ENCODE results near the gene SH3TC1.
A peak's percentile ranks its signal among the peaks of the same experiment; 100 is the strongest.

Gene SH3TC1

DNA sequence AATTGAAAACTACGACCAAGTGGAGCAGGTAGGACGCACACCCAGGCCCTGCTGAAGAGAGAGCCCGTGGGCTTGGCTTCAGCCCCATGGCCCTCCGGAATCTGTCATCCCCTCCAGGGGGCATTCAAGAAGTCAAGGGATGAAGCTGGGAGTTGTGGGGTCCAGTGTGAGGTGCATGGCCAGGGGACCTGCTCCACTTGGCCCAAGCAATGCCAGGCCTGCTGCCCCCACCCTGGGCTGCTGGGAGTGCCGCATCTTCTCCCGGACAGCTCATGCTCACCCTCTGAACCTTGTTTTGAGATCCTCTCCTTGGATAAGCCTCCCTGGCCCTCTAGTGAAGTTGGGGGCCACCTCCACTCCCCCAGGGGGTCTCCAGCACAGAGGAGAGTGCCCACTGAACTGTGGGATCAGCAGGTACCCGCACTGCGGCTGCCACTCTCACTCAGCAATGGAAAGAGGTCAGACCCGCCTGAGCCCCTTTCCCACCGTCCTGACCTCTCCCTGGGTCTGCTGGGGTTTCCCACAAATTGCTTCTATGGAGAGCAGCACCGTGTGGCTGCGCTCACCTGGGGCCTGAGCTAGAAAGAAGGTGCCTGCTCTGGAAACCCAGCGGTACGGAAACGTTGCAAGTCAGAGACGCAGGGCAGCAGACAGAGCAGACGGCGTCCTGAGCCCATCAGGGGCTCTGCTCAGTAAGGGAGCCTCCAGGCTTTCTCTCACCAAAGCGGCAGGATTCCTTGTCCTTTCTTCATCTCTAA is 35.5 kb upstream of the SH3TC1 start:
- DNase-seq (ENCODE audit: low read depth in 3 of 3): no peak

DNA sequence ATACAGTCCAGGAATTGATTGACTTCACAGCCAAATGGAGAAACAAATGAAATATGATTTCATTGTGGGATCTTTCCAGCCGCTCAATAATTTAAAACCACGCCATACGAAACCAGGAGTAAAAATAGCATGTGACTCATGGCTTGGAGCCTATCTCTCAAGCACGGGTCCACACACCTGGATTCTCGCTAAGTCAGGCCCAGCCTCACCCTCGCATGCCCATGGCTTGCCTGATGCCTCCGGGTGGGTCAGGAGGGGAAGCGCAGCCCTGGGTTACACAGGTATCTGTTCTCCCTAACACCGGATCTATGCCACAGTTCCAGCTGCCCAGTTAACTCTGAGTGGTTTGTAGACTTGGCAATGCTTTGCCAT is 34.9 kb upstream of the SH3TC1 start:
- DNase-seq (ENCODE audit: low read depth in 3 of 3): no peak

DNA sequence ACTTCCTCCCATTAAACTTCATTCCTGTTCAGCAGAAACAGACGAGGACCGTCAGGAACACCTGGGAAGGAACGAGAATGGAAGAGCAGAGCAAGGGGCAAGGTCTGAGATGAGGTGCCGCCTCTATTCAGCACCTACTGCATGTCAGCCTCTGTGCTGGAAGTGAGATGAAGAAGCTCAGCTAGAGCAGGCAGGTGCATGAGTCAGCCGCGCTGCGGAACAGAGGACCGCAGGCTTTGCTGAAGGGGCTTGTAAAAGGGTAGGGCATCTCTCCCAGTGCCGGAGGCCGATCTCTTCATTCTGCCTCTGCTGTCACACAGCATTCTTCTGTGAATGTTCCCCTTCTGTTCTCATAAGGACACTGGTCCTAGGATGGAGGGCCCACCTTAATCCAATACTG is 34.4 kb upstream of the SH3TC1 start:
- no peak for DNase-seq (ENCODE audit: low read depth in 3 of 3)

DNA sequence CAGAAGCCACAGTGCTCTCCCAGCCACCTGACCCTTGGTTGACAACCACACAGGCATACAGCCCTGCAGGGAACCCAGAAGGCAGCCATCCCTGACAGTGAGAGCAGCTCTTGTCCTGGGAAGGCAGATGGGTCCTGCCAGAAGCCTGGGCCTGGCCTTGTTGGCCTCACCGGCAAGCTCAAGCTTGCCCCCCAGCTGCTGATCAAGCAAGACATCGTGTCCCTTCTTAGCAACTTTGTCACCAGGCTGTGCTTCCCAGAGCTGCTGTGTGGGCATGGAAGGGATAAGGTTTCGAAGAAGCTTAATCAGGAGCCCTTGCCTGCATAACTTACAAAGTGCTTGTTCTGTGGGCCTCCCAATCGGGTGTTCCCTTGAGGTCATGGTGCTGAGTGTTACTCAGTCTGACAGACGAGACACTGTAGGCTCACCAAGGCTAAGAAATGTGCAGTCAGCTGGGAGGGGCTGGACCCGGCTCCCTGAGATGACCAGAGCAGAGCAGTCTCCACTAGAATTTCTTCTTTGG is 33.7 kb upstream of the SH3TC1 start:
- no peak for DNase-seq (ENCODE audit: low read depth in 3 of 3)

DNA sequence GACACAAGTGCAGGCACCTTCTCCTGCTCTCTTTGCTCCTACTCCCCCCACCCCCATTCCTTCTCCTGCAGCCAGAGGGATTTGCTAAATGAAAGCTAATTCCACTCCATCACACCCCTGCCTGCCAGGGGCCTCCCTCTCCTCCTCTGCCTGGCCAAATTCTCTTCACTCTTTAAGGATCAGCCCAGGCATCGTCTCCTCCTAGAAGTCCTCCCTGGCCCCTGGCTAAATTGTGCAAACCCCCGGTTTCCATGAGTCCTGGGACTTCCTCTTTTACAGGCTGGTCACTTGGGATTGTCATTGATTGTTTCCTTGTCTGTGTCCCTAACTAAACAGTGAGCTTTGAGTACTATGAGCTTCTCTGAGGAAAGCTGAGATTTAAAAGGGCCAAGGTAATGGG is 31.8 kb upstream of the SH3TC1 start:
- no peak for DNase-seq (ENCODE audit: low read depth in 3 of 3)

DNA sequence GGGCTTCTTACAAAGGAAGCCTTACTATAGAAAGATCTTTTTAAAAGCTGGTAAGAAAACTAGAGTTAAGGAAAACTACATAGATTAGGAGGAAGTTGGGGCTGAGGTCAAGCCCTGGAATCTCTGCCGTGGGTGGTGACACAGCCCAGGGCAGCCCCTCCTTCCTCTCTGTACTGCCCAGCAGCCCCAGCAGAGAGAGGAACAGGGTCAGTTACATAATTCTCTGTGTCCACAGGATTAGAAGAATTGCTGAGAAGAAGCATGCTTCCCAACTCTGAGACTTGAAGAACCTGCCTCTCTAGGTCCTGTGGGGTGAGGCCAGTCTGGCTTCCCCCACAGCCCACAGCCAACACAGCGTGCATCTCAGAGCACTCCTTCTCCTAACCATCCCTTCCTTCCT is 31.3 kb upstream of the SH3TC1 start:
- DNase-seq (ENCODE audit: low read depth in 3 of 3): no peak

DNA sequence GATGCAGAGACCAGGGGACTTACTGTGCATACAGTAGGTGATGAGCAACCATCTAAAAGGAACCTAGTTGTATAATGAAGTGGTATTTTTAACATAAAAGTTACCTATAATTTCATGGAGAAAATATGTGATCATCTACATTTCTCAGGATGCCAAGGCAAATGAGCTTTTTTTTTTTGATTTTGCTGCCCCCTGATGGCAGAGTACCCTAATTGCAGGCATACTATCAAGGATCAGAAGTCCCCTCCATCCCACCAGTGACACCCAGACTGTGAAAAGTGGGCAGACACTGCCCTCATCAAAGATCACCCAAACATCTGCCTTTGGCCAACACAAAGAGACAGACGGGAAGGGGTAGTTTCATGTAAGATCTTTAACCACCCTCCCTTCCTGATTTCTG is 30.9 kb upstream of the SH3TC1 start:
- no peak for DNase-seq (ENCODE audit: low read depth in 3 of 3)

DNA sequence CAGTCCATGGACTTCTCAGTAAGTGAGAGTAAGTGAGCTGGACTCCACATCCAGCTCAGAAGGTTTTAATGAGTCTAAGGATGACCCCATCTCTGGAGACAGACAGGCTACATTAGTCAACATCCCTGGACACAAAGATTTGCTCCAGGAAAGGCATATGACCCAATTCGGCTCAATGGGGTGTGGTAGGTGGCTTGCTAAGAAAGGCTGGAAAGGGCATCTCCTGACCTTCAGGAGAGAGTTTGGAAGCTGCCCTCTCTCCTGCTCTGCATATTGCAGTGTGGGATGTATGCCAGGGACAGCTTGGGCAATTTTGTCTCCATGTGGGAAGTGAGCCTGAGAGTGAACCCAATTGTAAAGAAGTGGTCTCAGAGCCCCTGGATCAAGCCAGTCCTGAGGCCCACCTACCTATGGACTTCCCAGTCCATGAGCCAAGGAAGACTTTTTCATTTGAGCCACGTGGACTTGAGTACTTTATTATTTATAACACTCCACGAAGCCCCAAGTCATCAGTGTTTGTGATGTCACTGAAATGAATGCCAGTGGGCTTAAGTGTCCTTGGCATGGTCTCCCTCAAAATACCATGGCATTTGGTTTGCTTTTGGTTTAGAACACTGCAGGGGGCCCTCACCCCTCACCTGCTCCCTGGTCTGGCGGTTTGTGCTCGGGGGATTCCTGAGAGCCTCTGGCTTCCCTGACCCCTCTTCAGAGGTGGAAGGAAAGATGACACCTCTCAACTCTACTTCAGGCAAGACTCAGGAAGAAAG is 30.1 kb upstream of the SH3TC1 start:
- no peak for DNase-seq (ENCODE audit: low read depth in 3 of 3)

DNA sequence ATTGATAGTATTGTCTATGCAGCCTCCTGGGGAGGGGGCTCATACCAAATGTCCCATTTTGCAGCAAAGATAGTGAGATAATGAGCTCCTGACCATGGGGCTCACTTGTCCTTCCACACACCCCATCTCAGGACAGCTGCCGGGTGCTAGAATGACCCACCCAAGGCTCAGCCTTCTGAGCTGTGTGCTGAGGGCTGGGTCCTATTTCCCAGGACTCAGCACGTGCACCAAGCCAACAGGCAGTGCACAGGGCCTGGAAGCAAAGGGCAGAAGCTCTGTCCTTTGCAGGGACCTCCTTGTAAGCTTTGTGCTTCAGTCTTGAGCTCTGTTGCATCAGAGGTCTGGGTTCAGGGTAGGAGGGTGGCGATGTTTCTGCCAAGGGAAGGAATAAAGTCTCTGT is 29.3 kb upstream of the SH3TC1 start:
- no peak for DNase-seq (ENCODE audit: low read depth in 3 of 3)

DNA sequence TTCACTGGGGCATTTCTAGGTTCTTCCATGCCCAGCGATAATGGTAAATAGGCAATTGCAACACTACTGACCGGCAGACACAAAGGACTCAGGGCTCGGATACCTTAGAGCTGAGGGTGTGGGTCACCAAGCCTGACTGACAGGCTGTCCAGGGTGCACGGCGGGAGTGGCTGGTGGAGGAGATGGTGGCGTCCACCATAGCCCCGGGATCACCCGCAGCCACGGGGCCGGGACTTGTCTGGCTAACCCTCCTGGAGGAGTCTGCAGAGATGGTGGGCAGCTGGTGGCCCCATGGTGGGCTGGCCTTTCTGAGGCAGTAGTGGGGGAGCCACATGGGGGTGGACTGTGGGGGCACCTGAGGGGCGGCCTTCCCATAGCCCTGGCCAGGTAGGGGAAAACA is 28.7 kb upstream of the SH3TC1 start:
- no peak for DNase-seq (ENCODE audit: low read depth in 3 of 3)

DNA sequence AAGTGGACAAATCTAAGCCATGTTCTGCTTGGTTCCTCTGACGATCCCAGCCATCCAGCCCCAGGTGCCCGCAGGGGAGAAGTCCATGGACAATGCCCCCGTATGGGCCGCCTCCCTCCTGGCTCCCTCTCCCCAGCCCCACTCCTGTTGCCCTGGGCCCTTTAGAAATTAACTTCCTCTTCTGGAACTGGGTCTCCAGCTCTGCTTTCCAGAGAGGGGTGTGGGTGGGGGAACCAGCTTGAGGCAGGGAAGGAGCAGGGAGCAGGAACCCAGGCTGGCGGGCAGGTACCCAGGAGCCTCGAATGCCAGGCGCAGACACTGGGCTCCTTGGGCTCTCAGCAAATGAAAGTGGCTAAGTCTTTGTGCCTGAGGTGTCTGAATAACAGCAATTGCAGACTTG is 27.8 kb upstream of the SH3TC1 start:
- DNase-seq (ENCODE audit: low read depth in 3 of 3): no peak

DNA sequence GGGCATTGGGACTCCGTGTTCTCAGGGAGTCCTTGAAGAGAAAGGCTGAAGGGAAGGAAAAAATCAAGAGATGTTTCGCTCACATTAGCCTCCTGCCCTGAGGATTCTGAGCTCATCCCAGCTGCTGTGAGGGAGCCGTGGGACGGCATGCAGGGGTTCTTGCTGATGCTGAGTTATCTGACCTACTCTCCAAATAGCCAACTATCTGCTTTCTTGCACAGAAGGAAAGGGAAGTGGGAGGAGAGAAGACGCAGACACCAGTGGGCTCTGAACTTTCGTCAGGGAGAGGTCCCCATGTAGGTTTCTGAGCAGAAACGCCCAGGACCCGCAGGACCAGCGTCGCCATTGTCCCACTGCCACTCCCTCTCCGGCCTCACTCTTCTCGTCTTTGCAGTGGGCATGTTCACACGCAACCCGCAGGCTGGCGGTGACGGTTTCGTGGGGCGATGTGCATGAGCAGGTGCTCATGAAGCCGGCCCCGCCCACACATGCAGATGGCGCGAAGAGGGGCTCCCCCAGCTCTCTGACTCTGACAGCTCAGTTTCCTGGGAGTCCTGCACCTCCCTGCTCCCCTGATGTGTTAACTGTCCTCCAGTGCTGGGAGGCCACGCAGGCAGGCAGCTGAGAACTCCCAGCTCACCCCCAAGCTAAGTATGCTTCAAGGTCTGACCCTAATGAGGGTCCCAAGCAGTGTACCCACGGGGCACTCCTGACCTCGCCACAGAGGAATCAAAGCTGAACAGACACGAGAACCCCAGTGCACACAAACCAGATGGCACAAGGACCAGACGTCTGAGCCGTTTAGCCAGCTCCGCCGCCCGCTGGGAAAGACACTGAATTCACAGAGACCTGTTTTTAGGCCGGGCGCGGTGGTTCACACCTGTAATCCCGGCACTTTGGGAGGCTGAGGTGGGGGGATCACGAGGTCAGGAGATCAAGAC is 26.8 kb upstream of the SH3TC1 start:
- DNase-seq (ENCODE audit: low read depth in 3 of 3): peak; percentile 21 to 31 (median 30)

DNA sequence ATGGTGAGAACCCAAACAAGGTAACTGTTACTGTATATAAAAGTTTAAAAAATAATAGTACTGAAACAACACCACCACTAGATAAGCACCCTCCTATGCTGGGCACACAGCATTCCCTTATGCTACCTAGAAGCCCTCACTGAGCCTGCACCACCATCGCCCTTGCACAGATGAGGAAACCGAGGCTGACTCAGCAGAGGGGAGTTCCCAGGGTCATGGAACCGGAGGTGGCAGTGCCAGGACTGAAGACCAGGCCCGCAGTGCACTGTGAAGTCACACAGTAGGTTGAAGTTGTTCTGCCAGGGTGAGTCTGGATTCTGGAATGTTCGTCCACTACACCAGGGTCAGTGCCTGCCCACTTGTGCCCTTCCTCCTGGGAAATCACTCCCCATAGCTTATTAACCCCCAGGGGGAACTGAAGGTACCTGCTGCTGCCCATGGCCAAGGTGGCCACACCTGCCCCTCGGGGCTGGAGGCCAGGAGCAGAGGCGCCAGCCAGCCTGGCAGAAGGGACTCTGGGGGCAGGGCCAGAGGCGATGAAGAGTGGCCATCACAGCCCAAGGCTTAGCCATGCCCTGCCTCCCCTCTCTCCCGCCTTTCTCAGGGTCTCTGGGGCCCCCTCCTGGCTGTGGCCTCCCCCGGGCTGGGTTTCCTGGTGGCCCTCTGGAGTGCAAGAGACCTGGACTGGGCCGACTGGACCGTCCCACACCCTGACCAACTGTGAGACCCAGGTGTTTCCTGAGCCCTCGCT is 25.4 kb upstream of the SH3TC1 start:
- DNase-seq (ENCODE audit: low read depth in 3 of 3): no peak

DNA sequence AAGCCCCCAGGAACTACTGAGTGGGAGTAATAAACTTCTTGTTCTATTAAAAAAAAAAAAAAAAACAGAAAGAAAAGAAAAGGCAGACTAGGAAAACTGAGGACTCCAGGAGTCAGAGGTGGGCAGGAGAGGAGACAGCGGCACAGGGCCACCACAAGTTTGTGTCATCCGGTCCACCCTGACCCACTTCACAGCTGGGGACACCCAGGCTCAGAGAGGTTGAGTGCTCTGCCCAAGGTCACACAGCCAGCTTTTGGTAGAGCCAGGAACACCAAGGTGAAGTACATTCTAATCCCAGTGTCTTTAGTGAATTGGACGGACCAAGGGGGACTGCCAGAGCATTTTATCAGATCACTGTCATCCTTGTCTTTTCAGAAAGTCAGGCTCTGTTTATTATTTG is 24.1 kb upstream of the SH3TC1 start:
- DNase-seq (ENCODE audit: low read depth in 3 of 3): no peak

DNA sequence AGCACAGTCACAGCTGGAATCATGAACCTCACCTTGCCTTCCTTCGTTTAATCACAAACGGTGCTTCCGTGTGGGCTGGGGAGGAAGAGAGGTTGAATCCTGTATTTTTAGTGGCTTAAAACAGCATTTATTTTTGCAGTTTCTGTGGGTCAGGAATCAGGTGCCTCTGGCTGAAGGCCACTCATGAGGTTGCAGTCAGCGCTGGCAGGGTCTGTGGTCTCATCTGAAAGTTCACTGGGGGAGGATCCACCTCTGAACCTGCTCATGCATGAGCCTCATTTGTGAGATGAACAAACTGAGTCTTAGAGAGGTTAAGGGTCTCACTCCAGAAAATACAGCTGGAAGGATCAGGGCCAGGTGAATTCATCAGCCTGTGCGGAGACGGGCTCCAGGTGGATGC is 23.4 kb upstream of the SH3TC1 start:
- DNase-seq (ENCODE audit: low read depth in 3 of 3): no peak

DNA sequence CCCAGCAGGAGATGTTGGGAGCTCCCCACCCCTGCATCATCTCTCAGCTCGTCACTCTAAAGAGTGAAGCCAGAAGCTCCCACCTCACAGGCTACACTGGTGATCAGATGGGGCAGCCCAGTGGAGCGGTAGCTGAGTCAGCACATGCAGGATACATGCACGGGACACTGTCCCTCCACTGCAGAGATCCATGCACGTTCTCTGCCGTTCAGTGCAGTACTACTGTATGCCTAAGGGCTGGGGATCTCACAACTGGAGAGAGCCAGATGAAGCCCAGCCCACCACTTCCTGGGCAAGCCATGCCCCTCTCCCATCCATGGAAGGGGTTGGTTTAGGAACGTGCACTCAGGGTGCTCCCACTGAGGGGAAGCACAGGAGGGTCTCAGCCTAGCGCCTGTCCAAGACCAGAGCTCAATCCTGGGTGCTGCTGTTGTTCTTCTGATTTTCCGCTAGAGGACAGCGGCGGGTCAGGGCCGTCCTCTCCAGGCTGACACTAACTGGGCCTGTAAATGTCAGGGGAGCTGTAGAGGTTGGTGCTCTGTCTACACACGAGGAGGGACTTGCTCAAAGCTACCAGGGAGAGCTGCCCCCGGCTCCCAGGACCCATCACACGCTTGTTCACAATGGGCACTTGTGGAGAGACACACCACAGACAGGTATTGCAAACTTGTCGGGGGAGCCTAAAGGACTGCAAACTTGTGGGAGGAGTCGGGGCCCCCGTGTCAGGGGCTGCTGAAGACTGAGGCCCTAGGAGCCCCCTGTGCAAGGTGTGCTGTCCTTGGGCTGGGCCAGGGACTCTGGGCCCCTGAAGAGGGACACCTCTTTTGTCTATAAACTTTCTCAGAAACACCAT is 22.3 kb upstream of the SH3TC1 start:
- DNase-seq (ENCODE audit: low read depth in 3 of 3): no peak

DNA sequence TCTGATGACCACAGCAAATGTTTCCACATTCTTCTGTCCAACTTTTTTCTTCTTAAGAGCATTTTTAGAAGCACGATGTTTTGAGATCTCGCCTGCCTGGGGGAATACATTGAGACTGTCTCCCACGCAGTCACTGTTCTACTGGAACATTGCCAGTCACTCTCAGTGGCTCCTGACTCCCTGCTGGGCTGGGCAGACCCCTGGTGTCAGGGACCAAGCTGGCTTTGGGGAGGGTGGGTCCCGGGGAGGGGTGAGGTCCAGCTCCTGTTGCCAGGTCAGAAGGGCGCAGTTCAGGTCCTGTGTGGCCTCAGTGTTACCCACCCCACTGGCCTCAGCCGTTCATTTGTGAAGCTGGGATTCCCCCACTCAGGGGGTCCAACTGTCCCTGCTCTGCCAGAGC is 21.5 kb upstream of the SH3TC1 start:
- DNase-seq (ENCODE audit: low read depth in 3 of 3): no peak

DNA sequence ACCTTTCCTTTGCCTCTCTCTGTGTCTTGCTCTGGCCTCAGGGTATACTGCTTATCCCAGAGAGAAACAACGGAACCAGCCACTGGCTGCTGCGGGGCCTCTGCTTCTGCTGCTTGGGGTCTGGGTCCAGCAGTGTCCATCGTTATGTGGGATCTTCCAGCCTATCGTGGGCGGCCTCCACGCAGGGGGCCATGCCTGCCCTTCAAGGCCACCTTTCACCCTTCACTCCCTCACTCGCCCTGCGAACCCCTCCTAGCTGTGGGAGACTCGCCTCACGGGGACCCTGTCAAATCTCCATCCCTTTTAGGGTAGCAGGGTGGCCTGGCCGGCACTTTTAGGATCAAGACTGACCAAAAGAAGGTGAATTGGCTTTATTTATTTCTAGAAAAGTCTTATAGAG is 21.1 kb upstream of the SH3TC1 start:
- DNase-seq (ENCODE audit: low read depth in 3 of 3): no peak

DNA sequence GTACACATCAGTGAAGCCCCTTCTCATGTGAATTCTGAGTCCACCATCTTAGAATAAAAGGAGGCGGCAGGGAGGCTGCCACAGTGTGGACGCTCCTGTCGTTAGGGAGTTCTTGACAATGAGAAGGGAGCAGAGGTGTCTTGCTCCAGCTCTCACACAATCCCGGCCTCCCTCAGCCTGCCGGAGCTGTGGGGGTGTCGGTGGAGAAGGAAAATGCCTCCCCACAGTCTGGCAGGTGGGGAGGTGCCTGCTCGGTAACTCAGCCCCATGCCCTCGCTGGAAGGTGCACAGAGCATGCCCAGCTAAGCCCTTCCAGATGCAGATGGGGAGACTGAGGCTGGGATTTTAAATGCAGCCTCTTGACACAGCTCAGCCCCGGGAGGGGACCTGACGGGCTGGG is 20.0 kb upstream of the SH3TC1 start:
- DNase-seq (ENCODE audit: low read depth in 3 of 3): no peak

DNA sequence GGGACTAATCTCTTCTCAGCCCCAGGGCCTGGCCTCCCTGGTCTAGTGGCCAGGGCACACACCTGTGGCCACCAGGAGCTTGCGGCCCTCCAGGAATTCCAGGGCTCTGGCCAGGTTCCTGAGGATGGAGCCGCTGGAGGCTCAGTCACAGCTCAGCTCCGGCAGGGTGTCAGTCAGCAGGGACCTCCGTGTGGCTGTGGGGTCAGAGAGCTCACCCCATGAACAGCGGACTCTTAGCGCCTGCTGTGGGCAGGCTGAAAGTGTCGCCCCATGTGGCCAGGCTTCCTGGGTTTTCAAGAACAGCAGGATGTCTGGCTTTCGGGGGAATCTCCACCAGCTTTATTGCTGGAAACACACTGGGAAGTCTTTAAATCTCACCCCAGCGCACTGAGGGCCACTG is 19.3 kb upstream of the SH3TC1 start:
- no peak for DNase-seq (ENCODE audit: low read depth in 3 of 3)
